NCI-H2081 treated with DMSO at 0.1 percent for 48 hours (cell line): ENCODE results near the gene SYT5.
"Not testable (repeated sequence)": the region's sequence is repeated elsewhere in the genome, so short reads cannot be mapped to it uniquely, and the experiment has no call there.

Experiments used
- DNase-seq: peaks from one replicate; lab custom pipeline; 2025; lab: John Stamatoyannopoulos, UW

SYT5 gene

GRCh38 chr19:55179606-55180484 is at the start of gene SYT5:
Gene SYT5 (minus strand): TSS chr19:55180289. CDS start chr19:55179041, 1,248 bp downstream.
- no peak for DNase-seq

- DNase-seq: no peak
These were observed 49.7 kb upstream of the SYT5 start for GRCh38 chr19:55229789-55230182.

DNA sequence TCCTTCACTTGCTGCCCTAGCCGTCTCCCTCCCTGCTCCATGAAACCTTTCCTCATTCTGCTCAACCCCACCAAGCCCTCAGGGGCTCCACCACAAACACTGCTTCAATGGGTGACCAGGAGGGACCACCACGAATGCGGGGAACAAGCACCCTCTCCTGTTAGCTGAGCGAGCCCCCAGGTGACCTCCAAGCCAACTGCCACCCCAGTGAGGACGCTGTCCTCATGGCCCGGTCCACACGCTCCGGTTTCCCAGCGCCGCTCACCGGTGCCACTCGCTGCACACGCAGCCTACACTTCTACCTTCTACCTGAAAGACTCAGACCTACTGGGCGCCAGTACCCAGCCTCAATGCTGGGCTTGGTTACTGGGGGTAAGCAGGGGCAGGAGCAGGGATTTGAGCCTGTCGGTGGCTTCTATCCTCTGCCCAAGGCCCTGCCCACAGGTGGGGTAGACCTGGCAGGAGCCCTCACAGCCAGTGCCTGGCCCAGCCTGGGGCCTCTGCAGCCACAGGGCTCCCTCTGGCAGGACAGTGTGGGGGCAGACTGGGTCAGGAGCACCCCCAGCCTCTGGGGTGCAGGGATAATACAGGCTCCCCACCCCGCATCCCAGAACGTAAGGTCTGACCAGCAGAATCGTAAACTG is 49.2 kb upstream of the SYT5 start:
- DNase-seq: no peak

DNA sequence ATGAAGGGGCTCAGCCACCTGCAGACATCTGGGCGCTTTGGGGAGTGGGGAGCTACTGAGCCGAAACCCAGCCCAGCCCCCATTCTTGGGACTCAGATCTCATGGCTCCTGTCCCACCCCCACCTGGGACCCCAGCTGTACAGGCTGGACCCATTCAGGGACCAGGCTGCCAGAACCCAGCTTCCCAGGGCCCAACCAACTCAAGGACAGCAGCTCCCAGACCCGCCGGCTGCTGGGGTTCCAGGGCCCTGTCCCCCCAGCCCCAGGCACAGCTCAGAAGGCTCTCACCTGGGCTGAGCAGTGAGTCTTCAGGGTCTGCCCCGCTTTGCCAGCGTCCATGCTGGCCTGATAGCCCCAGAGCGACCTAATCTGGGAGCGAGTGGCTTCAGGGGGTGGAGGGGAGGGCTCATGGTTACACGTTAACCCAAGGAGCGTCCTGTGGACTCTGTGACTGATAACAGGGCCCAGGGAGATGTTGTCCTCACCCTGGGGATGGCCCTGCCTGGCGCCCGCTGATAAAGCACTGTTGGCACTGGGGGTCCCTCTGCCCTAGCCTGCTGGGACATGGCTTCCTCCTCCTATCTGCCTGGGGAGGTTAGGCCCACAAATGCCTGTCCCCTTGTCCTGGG is 48.4 kb upstream of the SYT5 start, which contains the start of gene TMEM86B:
TMEM86B (minus strand) TSS at position 361 of the 629 bp plus-strand sequence; CDS start at position 339, 22 bp downstream.
- DNase-seq: no peak

- DNase-seq: no peak
These were observed 47.9 kb upstream of the SYT5 start for GRCh38 chr19:55228015-55228391.

- DNase-seq: no peak
These were observed 47.3 kb upstream of the SYT5 start for GRCh38 chr19:55227241-55228014.

DNA sequence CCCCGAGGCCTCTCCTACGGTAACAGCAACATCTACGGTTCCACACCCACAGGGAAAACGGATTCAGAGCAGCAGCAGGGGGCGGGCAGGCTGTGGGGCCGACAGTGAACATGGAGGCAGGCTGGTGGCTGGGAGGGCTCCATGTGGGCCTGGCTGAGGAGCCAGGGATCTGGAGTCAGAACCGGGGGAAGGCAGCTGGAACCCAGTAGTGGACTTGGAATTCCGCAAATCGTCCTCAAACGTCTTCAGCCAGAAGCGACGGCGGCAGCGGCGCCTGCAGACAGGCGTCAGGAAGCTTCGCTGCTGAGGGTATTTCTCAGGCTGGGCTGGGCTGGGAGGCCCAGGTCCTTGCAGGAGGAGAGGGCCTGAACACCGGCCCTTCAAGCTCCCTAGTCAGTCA is 46.7 kb upstream of the SYT5 start:
- DNase-seq: no peak

DNA sequence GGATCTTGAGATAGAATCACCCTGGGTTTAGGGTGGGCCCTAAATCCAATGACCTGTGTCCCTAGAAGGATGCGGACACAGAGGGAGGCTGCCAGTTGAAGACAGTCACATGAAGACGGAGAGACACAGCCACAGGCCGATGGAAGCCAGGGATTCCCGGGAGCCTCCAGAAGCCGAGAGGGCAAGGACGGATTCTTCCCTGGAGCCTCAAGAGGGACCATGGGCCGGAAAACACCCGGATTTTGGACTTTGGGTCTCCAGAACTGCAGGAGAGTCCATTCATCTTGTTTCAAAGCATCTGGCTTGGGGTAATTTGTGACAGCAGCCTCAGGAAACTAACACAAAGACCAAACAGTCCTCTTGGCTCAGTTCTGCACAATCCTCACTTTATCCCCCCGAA is 46.2 kb upstream of the SYT5 start:
- DNase-seq: no peak

DNA sequence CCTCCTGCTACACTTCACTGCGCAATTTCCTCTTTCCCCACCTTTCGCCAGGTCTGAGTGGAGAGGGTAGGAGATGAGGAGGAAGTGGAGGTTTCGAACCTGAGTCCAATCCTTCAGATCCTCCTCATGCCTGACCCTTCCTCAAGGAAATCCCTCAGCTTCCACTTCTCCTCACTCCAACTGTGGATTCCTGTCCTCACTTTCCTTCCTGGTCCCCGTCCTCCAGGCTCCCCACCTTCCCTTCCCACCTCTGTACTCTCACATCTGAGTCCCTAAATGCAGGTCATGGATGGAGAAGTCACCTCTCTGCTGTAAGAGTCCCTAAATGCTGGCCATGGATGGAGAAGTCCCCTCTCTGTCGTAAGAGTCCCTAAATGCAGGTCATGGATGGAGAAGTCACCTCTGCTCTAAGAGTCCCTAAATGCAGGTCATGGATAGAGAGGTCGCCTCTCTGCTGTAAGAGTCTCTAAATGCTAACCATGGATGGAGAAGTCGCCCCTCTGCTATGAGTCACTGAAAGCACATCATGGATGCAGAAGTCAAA is 45.4 kb upstream of the SYT5 start:
- DNase-seq: no peak

- not testable (repeated sequence) for DNase-seq
These were observed 44.8 kb upstream of the SYT5 start for GRCh38 chr19:55224679-55225414.

DNA sequence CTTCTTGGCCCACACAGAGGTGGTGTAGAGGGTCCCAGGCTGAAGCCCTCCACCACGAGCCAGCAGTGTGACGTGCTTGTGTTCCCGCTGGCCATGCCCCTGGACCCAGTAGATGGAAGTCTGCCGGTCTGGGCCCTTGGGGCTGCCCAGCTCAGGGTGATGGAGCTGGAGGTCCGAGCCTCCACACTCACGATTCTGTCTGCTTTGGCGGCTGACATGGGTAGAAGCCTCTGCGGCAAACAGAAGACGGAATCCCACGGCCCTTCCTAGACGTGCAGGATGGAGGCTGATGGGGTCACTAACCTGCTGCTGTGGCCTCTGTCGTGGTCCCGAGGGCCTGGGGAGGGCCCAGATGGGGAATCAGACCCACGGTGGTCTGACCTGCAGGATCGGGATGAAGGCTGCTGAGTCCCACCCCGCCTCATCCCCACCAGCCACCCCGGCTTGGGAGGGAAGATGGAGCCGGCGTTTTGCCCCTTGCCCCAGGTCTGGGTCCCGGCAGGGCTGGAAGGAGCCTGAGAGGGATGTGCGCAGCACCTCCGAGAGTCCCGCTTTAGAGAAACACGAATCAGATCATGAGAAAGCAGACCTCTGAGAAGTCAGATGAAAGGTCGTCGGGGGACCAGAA is 44.1 kb upstream of the SYT5 start:
- DNase-seq: no peak

DNA sequence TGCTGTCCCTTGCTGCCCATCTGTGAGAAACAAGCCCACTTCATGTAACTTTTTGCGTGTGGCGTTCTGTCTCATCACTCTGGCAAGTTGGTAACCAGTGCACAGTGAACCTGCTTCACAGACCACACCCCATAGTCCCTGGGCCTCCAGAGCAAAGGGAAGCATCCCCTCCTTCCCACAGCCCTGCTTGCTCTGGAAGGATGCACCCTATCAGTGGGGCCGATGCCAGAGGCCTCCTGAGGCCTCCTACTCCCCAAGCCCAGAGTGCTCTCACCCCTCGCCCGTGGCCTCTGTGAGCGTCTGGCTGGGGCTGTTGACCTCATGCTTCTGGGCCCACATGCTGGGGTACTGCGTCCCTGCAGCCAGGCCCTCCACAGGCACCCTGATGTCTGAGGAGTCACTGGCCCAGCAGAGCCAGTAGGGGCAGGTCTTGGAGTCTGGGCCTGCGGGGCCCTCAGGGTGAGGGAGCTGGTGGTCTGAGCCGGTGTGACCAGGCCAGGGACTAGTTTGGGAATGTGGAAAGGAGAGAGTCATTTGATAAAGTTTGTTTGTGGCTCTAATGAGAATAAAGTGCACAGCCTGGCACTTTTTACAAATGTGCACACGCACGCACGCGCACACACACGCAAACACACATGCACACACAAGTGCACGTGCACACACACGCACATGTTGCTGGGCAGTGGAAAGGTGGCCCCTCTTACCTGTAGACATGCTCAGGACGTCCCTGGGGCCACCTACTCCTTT is 43.4 kb upstream of the SYT5 start:
- no peak for DNase-seq

- DNase-seq: no peak
These were observed 40.4 kb upstream of the SYT5 start for GRCh38 chr19:55220525-55220924.

DNA sequence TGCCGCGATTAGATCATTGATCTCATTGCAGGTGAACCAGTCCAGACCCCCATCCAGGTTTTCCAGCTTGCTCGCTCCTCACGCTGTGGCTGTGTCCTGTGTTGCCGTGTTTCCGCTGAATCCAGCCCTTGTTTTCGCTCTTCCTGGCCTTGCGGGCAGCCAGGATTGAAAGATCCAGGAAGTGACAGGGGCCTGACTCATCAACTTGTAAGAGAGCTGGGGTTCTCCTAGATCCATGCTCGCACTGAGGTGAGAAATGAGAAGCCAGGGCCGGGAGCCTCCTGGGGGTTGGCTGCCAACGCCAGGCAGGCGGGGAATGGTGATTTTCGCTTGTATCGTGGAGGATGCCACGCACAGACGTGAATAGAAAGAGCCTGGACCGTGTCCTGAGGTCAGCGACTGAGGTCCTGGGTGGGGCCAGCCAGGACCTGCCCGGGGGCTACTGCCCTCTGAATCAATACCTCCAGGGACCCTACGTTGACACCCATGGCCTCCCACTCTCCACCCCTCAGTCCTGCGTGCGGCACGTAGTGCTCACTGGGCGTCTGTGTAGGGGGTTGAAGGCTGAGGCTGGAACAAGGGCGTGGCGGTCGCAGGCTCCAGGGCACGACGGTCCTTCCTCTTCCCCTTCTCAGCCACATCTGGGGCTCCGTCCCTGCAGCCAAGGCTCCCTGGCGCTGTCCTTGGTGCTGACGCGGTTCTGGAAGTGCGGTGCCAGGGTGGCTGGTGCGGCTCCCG is 36.5 kb upstream of the SYT5 start:
- DNase-seq: peak; percentile 77

DNA sequence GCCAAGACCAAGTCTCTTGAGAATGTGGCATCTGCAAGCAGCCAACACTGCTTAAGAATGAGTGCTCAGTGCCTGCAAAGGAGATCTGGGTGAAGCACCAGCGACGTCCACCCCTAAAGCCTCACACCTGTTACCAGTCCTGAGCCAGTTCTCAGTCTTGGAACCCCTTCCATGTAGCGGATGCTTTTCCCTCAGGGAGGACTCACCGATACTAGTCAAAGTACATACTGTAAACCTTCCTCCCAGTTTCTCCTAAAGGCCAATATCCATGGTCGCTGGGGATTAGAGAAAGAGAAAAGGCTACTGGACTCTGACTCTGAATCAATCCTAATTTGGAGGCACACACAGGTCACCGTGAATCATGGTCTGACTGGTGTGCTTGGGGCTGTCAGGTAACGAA is 33.5 kb upstream of the SYT5 start:
- no peak for DNase-seq

DNA sequence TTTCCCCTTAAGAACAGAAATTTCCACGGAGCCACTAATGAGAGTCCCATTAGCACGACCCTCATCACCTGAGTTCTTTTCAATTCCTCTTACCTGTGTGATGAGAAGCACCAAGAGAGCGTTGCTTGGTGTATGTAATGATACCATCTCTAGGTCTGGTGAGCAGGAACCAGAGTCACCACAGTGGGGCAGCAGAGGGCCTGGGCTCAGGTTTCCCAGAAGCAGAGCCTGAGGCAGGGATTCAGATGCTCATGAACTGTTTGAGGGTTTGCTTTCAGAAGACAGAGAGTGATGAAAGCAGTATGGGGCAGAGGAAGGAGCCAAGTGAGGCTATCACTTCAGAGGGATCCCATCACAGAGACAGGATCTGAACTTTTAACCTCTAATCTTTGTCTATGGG is 32.4 kb upstream of the SYT5 start:
- DNase-seq: no peak

GRCh38 chr19:55209693-55210472 is 29.8 kb upstream of the SYT5 start:
- peak; percentile 53 for DNase-seq
